Stimulated activated CD8-positive, alpha-beta memory T cell treated with anti-CD3 and anti-CD28 coated beads, Interleukin-15, amount 100 ng/mL, for 48 hours (primary cell): ENCODE measurements around the gene MAML2.

Source experiments
- DNase-seq, 2 donors: peaks; one replicate each; pipeline ENCODE4 v3.0.0-alpha.2; 2020; ENCODE audit warnings: low read depth in 2 of 2

MAML2 gene

GRCh38 chr11:96342961-96343711 lies at the start of gene MAML2:
MAML2 (minus strand) TSS chr11:96343195; CDS start chr11:96341895, 1,300 bp downstream.
- peak; percentile 87 to 91 for DNase-seq

GRCh38 chr11:96391698-96392307 lies 48.8 kb upstream of the MAML2 start:
- no peak for DNase-seq

GRCh38 chr11:96390488-96390792 lies 47.4 kb upstream of the MAML2 start:
- DNase-seq, result no peak

GRCh38 chr11:96389720-96390487 lies 46.9 kb upstream of the MAML2 start, which contains the start of the genes CCDC82 and JRKL:
CCDC82 (minus strand) TSS chr11:96389912; CDS start chr11:96384747, 5,165 bp downstream.
JRKL (plus strand) TSS chr11:96390013; CDS start chr11:96390650, 637 bp downstream.
- DNase-seq, result peak; percentile 96

GRCh38 chr11:96388891-96389719 lies 46.1 kb upstream of the MAML2 start:
- no peak for DNase-seq

GRCh38 chr11:96385187-96385586 lies 42.2 kb upstream of the MAML2 start:
- DNase-seq, result no peak

- no peak for DNase-seq
Observed at GRCh38 chr11:96384156-96384555, 41.2 kb upstream of the MAML2 start.

GRCh38 chr11:96376796-96377195 lies 33.8 kb upstream of the MAML2 start:
- no peak for DNase-seq

GRCh38 chr11:96373826-96374225 lies 30.8 kb upstream of the MAML2 start:
- DNase-seq, result no peak

GRCh38 chr11:96367342-96367741 lies 24.3 kb upstream of the MAML2 start:
- DNase-seq, result no peak

- DNase-seq, result no peak
Observed at GRCh38 chr11:96366024-96366423, 23.0 kb upstream of the MAML2 start.

- no peak for DNase-seq
Observed at GRCh38 chr11:96365493-96365892, 22.5 kb upstream of the MAML2 start.

- DNase-seq, result no peak
Observed at GRCh38 chr11:96361778-96362177, 18.8 kb upstream of the MAML2 start.

GRCh38 chr11:96358321-96358720 lies 15.3 kb upstream of the MAML2 start:
- no peak for DNase-seq

- no peak for DNase-seq
Observed at GRCh38 chr11:96357794-96358193, 14.8 kb upstream of the MAML2 start.

GRCh38 chr11:96356848-96357247 lies 13.9 kb upstream of the MAML2 start:
- no peak for DNase-seq

GRCh38 chr11:96342014-96342960 lies 708 bp downstream of the MAML2 start:
- no peak for DNase-seq

GRCh38 chr11:96341211-96342013 lies 1.6 kb downstream of the MAML2 start:
- peak in 1 of 2 donors; percentile 57 for DNase-seq

GRCh38 chr11:96340555-96340885 lies 2.5 kb downstream of the MAML2 start:
- DNase-seq, result no peak
